ENCODE results near the gene ANKRD10. TPM values are rescaled to one million over a fixed set of nuclear protein-coding genes. Genes with fewer than 3 reads are reported as not detected.
"Not testable (repeated sequence)": the region's sequence is repeated elsewhere in the genome, so short reads cannot be mapped to it uniquely, and the experiment has no call there.

Gene ANKRD10
- total RNA-seq, 2 experiments from 2014 or later, result 48.3 to 54.9 TPM

GRCh38 chr13:110850840-110851239 is 64.0 kb downstream of the ANKRD10 start:
- peaks cover 5% of the 10 kb centered on the region for H3K27me3 Mint-ChIP-seq
- no peak for DNase-seq
- no peaks in the 10 kb centered on the region for H3K36me3 Mint-ChIP-seq
- H3K4me1 Mint-ChIP-seq, result peaks cover 2% of the 10 kb centered on the region
- no peak overlapping the region for H3K27ac Mint-ChIP-seq
- H3K9me3 Mint-ChIP-seq, result peaks cover 2% of the 10 kb centered on the region
- H3K4me3 Mint-ChIP-seq, result no peak overlapping the region

- Mint-ChIP-seq H3K36me3 (no peaks in the 10 kb centered on the region), H3K27me3 (peaks cover 13% of the 10 kb centered on the region), H3K4me3 (no peak overlapping the region), H3K4me1 (peaks cover 2% of the 10 kb centered on the region), H3K9me3 (no peaks in the 10 kb centered on the region), H3K27ac (no peak overlapping the region)
- no peak for DNase-seq
These were observed 64.9 kb downstream of the ANKRD10 start for GRCh38 chr13:110850006-110850405.

- peaks cover 2% of the 10 kb centered on the region for H3K4me1 Mint-ChIP-seq
- peaks cover 17% of the 10 kb centered on the region for H3K27me3 Mint-ChIP-seq
- H3K4me3 Mint-ChIP-seq, result no peak overlapping the region
- peaks cover 5% of the 10 kb centered on the region for H3K9me3 Mint-ChIP-seq
- no peak for DNase-seq
- H3K27ac Mint-ChIP-seq, result no peak overlapping the region
- peaks cover 6% of the 10 kb centered on the region for H3K36me3 Mint-ChIP-seq
These were observed 69.3 kb downstream of the ANKRD10 start for GRCh38 chr13:110845520-110845919.

- Mint-ChIP-seq H3K4me1 (no peaks in the 10 kb centered on the region), H3K9me3 (peaks cover 8% of the 10 kb centered on the region), H3K4me3 (no peak overlapping the region), H3K27me3 (peaks cover 13% of the 10 kb centered on the region), H3K36me3 (peaks cover 8% of the 10 kb centered on the region), H3K27ac (no peak overlapping the region)
- DNase-seq, result no peak
These were observed 73.0 kb downstream of the ANKRD10 start for GRCh38 chr13:110841846-110842245.

GRCh38 chr13:110841406-110841805 is 73.5 kb downstream of the ANKRD10 start:
- Mint-ChIP-seq H3K4me3 (no peak overlapping the region), H3K4me1 (no peaks in the 10 kb centered on the region), H3K36me3 (peaks cover 8% of the 10 kb centered on the region), H3K27me3 (peaks cover 13% of the 10 kb centered on the region), H3K9me3 (peaks cover 8% of the 10 kb centered on the region), H3K27ac (no peak overlapping the region)
- no peak for DNase-seq

- Mint-ChIP-seq H3K4me1 (no peaks in the 10 kb centered on the region), H3K4me3 (no peak overlapping the region)
These were observed 75.9 kb downstream of the ANKRD10 start for GRCh38 chr13:110838867-110839538.

GRCh38 chr13:110838116-110838515 is 76.8 kb downstream of the ANKRD10 start:
- Mint-ChIP-seq H3K27ac (no peak overlapping the region), H3K4me3 (no peak overlapping the region), H3K27me3 (no peaks in the 10 kb centered on the region), H3K9me3 (peaks cover 8% of the 10 kb centered on the region), H3K36me3 (peaks cover 8% of the 10 kb centered on the region), H3K4me1 (no peaks in the 10 kb centered on the region)
- no peak for DNase-seq

More at GRCh38 chr13:110838867-110839538, 75.9 kb downstream of the ANKRD10 start:
- Mint-ChIP-seq H3K36me3 (peaks cover 8% of the 10 kb centered on the region), H3K27me3 (no peaks in the 10 kb centered on the region), H3K27ac (no peak overlapping the region), H3K9me3 (peaks cover 8% of the 10 kb centered on the region)
- no peak for DNase-seq

- not testable (repeated sequence) for H3K36me3 Mint-ChIP-seq, DNase-seq, H3K4me1 Mint-ChIP-seq, H3K27ac Mint-ChIP-seq, H3K9me3 Mint-ChIP-seq, H3K27me3 Mint-ChIP-seq, H3K4me3 Mint-ChIP-seq
These were observed 77.3 kb downstream of the ANKRD10 start for GRCh38 chr13:110837397-110838061.

GRCh38 chr13:110836605-110836903 is 78.3 kb downstream of the ANKRD10 start:
- H3K4me3 Mint-ChIP-seq, result no peak overlapping the region
- no peaks in the 10 kb centered on the region for H3K27me3 Mint-ChIP-seq
- H3K9me3 Mint-ChIP-seq, result peaks cover 5% of the 10 kb centered on the region
- H3K27ac Mint-ChIP-seq, result no peak overlapping the region
- H3K36me3 Mint-ChIP-seq, result peaks cover 4% of the 10 kb centered on the region
- no peaks in the 10 kb centered on the region for H3K4me1 Mint-ChIP-seq
- DNase-seq, result no peak

GRCh38 chr13:110835721-110836604 is 78.9 kb downstream of the ANKRD10 start:
- H3K4me1 Mint-ChIP-seq, result no peaks in the 10 kb centered on the region
- peaks cover 1% of the 10 kb centered on the region for H3K36me3 Mint-ChIP-seq
- H3K9me3 Mint-ChIP-seq, result peaks cover 2% of the 10 kb centered on the region
- H3K27ac Mint-ChIP-seq, result no peak overlapping the region
- no peaks in the 10 kb centered on the region for H3K27me3 Mint-ChIP-seq
- DNase-seq, result no peak
- H3K4me3 Mint-ChIP-seq, result no peak overlapping the region

GRCh38 chr13:110834572-110834971 is 80.3 kb downstream of the ANKRD10 start:
- H3K4me3 Mint-ChIP-seq, result no peak overlapping the region
- H3K36me3 Mint-ChIP-seq, result no peaks in the 10 kb centered on the region
- H3K4me1 Mint-ChIP-seq, result no peaks in the 10 kb centered on the region
- no peaks in the 10 kb centered on the region for H3K27me3 Mint-ChIP-seq
- H3K9me3 Mint-ChIP-seq, result no peaks in the 10 kb centered on the region
- H3K27ac Mint-ChIP-seq, result no peak overlapping the region
- DNase-seq, result no peak

- no peak overlapping the region for H3K27ac Mint-ChIP-seq
- DNase-seq, result no peak
- H3K4me1 Mint-ChIP-seq, result no peaks in the 10 kb centered on the region
These were observed 82.3 kb downstream of the ANKRD10 start for GRCh38 chr13:110832531-110832930.

GRCh38 chr13:110832205-110832479 is 82.7 kb downstream of the ANKRD10 start:
- DNase-seq, result no peak
- peaks cover 2% of the 10 kb centered on the region for H3K36me3 Mint-ChIP-seq
- no peaks in the 10 kb centered on the region for H3K4me1 Mint-ChIP-seq
- no peak overlapping the region for H3K27ac Mint-ChIP-seq
- no peak overlapping the region for H3K4me3 Mint-ChIP-seq
- H3K27me3 Mint-ChIP-seq, result no peaks in the 10 kb centered on the region
- H3K9me3 Mint-ChIP-seq, result no peaks in the 10 kb centered on the region

More at GRCh38 chr13:110832531-110832930, 82.3 kb downstream of the ANKRD10 start:
- H3K4me3 Mint-ChIP-seq, result no peak overlapping the region
- peaks cover 2% of the 10 kb centered on the region for H3K36me3 Mint-ChIP-seq
- no peaks in the 10 kb centered on the region for H3K9me3 Mint-ChIP-seq
- H3K27me3 Mint-ChIP-seq, result no peaks in the 10 kb centered on the region

GRCh38 chr13:110831437-110832204 is 83.2 kb downstream of the ANKRD10 start:
- H3K27ac Mint-ChIP-seq, result no peak overlapping the region
- no peak overlapping the region for H3K4me3 Mint-ChIP-seq
- H3K4me1 Mint-ChIP-seq, result no peaks in the 10 kb centered on the region
- no peaks in the 10 kb centered on the region for H3K27me3 Mint-ChIP-seq
- peaks cover 3% of the 10 kb centered on the region for H3K36me3 Mint-ChIP-seq
- no peaks in the 10 kb centered on the region for H3K9me3 Mint-ChIP-seq
- no peak for DNase-seq

GRCh38 chr13:110830800-110831371 is 84.0 kb downstream of the ANKRD10 start:
- Mint-ChIP-seq H3K27me3 (no peaks in the 10 kb centered on the region), H3K4me3 (no peak overlapping the region), H3K27ac (no peak overlapping the region), H3K36me3 (peaks cover 5% of the 10 kb centered on the region), H3K9me3 (no peaks in the 10 kb centered on the region), H3K4me1 (no peaks in the 10 kb centered on the region)
- no peak for DNase-seq
